ENCODE measurements around the gene AADACL3. TPM values are rescaled to one million over a fixed set of nuclear protein-coding genes. Genes with fewer than 3 reads are reported as not detected.
"Not testable (repeated sequence)": the region's sequence is repeated elsewhere in the genome, so short reads cannot be mapped to it uniquely, and the experiment has no call there.

The AADACL3 gene
- total RNA-seq, 1 experiment from 2014 or later, result not detected

DNA sequence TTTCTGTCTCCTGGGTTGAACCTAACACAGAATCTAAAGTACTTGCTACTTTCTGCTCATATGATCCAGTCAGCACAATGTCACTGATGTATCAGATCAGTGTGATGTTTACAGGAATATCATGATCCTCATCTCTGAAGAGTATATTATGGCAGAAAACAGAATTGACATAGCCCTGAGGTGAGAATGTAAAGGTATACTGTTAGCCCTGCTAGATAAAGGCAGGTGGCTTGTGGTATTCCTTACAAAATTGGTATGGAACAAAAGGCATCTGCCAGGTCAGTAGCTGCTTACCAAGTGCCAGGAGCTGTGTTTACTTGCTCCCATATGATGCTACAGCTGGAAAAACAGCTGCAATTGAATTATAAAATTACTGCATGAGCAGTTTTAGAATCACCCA, 41.6 kb upstream of the AADACL3 start:
- no TSS peak for BruUV-seq (replicated peaks)
- ATAC-seq (no peak), DNase-seq (no peak)
- no peaks in the 10 kb centered on the region for H3K36me3 ChIP-seq (ENCODE audit: low read depth, low read length)
- no peak overlapping the region for H3K4me2 ChIP-seq (ENCODE audit: low read length)
- no peak overlapping the region for H2AFZ ChIP-seq (ENCODE audit: low read length)
- no peak overlapping the region for H3K4me3 ChIP-seq (ENCODE audit: low read length)
- no peaks in the 10 kb centered on the region for H3K9me3 ChIP-seq (ENCODE audit: low read length)
- H3K27ac ChIP-seq (ENCODE audit: low read length), result no peak overlapping the region
- H3K4me1 ChIP-seq (ENCODE audit: insufficient read depth, low read length), result no peaks in the 10 kb centered on the region
- TF ChIP-seq, protein P1, sequence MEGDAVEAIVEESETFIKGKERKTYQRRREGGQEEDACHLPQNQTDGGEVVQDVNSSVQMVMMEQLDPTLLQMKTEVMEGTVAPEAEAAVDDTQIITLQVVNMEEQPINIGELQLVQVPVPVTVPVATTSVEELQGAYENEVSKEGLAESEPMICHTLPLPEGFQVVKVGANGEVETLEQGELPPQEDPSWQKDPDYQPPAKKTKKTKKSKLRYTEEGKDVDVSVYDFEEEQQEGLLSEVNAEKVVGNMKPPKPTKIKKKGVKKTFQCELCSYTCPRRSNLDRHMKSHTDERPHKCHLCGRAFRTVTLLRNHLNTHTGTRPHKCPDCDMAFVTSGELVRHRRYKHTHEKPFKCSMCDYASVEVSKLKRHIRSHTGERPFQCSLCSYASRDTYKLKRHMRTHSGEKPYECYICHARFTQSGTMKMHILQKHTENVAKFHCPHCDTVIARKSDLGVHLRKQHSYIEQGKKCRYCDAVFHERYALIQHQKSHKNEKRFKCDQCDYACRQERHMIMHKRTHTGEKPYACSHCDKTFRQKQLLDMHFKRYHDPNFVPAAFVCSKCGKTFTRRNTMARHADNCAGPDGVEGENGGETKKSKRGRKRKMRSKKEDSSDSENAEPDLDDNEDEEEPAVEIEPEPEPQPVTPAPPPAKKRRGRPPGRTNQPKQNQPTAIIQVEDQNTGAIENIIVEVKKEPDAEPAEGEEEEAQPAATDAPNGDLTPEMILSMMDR (conservative IDR thresholded peaks at IDR 0.05; ENCODE audit: low read depth, low read length), result no peak
- TF ChIP-seq EZH2 (IDR thresholded peaks at IDR 0.05; ENCODE audit: low read length, unreplicated experiment), result no peak
- no peak for TF ChIP-seq EZH2phosphoT487 (IDR thresholded peaks at IDR 0.05; ENCODE audit: borderline replicate concordance, low read length)
- no peaks in the 10 kb centered on the region for H3K79me2 ChIP-seq (ENCODE audit: low read length)
- CTCF ChIA-PET, result no interaction called here
- no peaks in the 10 kb centered on the region for H3F3A ChIP-seq (ENCODE audit: low read length, unreplicated experiment)
- H3K27me3 ChIP-seq (ENCODE audit: low read length), result peaks cover 62% of the 10 kb centered on the region
- no peaks in the 10 kb centered on the region for H3K9me2 ChIP-seq (replicated peaks; ENCODE audit: low read length)
- H4K20me1 ChIP-seq (ENCODE audit: low read length), result no peaks in the 10 kb centered on the region
- no peak overlapping the region for H3K9ac ChIP-seq (ENCODE audit: low read length)
- intact Hi-C loops (cut with micrococcal nuclease), result no loop called here
- POLR2A ChIA-PET (ENCODE audit: unreplicated experiment), result no interaction called here

DNA sequence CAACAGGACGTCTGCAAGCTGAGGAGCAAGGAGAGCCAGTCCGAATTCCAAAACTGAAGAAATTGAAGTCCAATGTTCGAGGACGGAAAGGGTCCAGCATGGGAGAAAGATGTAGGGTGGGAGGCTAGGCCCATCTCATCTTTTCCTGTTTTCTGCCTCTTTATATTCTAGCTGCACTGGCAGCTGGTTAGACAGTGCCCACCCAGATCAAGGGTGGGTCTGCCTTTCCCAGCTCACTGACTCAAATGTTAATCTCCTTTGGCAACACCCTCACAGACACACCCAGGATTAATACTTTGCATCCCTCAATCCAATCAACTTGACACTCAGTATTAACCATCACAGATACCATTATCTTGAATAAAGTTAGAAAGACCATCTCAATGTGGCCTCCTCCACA, 39.8 kb upstream of the AADACL3 start:
- H4K20me1 ChIP-seq (ENCODE audit: low read length); H3K4me3 ChIP-seq (ENCODE audit: low read length); DNase-seq; POLR2A ChIA-PET (ENCODE audit: unreplicated experiment); H3K9me3 ChIP-seq (ENCODE audit: low read length); H3K4me1 ChIP-seq (ENCODE audit: insufficient read depth, low read length); H3K79me2 ChIP-seq (ENCODE audit: low read length); H3K4me2 ChIP-seq (ENCODE audit: low read length); BruUV-seq (replicated peaks); H3K36me3 ChIP-seq (ENCODE audit: low read depth, low read length); H3F3A ChIP-seq (ENCODE audit: low read length, unreplicated experiment); H2AFZ ChIP-seq (ENCODE audit: low read length); H3K9ac ChIP-seq (ENCODE audit: low read length); ATAC-seq; intact Hi-C loops (cut with micrococcal nuclease); CTCF ChIA-PET; H3K27ac ChIP-seq (ENCODE audit: low read length); H3K9me2 ChIP-seq (replicated peaks; ENCODE audit: low read length): not testable (repeated sequence)
- peaks cover 60% of the 10 kb centered on the region for H3K27me3 ChIP-seq (ENCODE audit: low read length)

DNA sequence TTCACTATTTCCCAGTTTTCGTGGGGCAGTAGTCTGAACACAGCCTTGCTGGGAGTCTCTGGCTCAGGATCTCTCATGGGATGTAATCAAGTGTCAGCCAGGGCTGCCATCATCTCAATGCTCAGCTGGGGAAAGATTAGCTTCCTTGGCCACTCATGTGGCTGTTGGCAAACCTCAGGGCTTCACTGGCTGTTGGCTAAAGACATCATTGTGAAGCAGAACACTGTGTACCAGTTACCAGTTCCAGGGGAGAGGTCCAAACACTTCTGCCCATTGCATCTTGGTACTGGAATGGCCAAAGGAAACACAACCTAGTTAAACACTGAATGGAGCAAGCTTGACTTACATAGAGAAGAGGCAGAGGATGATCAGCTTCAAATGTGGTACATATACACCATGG, 38.3 kb upstream of the AADACL3 start:
- Histone ChIP-seq H3K36me3 (ENCODE audit: low read depth, low read length) (no peaks in the 10 kb centered on the region), H3K27me3 (ENCODE audit: low read length) (peaks cover 53% of the 10 kb centered on the region), H3K4me1 (ENCODE audit: insufficient read depth, low read length) (no peaks in the 10 kb centered on the region), H3K27ac (ENCODE audit: low read length) (no peak overlapping the region), H3K9me3 (ENCODE audit: low read length) (no peaks in the 10 kb centered on the region), H3K9ac (ENCODE audit: low read length) (no peak overlapping the region), H3K4me2 (ENCODE audit: low read length) (no peak overlapping the region), H3K79me2 (ENCODE audit: low read length) (no peaks in the 10 kb centered on the region), H4K20me1 (ENCODE audit: low read length) (no peaks in the 10 kb centered on the region), H3F3A (ENCODE audit: low read length, unreplicated experiment) (no peaks in the 10 kb centered on the region), H2AFZ (ENCODE audit: low read length) (no peak overlapping the region), H3K4me3 (ENCODE audit: low read length) (no peak overlapping the region), H3K9me2 (replicated peaks; ENCODE audit: low read length) (no peaks in the 10 kb centered on the region)
- intact Hi-C loops (cut with micrococcal nuclease), result no loop called here
- POLR2A ChIA-PET (ENCODE audit: unreplicated experiment), result no interaction called here
- no TSS peak for BruUV-seq (replicated peaks)
- TF ChIP-seq EZH2phosphoT487 (IDR thresholded peaks at IDR 0.05; ENCODE audit: borderline replicate concordance, low read length) (no peak), EZH2 (IDR thresholded peaks at IDR 0.05; ENCODE audit: low read length, unreplicated experiment) (no peak)
- TF ChIP-seq, protein P1 (conservative IDR thresholded peaks at IDR 0.05; ENCODE audit: low read depth, low read length), result no peak
- no peak for ATAC-seq
- CTCF ChIA-PET, result no interaction called here
- DNase-seq, result no peak
